ENCODE measurements around the gene TAF3. TPM values are rescaled to one million over a fixed set of nuclear protein-coding genes. Genes with fewer than 3 reads are reported as not detected.

The TAF3 gene
- total and polyA plus RNA-seq, 7 donors = 3.0 to 12.2 (median 5.2) TPM

DNA sequence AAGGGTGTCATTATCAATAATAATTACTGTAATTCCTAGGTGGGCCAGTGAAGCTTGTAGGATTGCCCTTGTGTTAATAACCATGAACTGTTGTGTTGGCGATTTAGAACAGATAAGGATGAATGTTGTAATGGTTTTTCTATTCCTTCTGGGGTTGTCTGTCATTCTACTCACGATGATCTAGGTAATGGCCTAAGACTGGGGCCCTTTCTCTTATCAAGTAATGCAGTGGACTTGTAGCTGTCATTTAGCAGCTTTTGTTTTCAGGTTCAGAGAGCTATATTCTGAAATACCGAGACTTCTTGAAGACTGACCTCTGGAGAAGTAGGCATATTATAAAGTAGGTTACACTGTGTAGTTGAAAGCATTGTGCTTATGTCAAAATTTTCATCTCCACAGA lies 110.2 kb downstream of the TAF3 start:
- Histone ChIP-seq H3K27me3 (no peaks in the 10 kb centered on the region), H3K4me1 (peaks cover 0 to 23% (median 2%) of the 10 kb centered on the region in 4 donors), H3K36me3 (no peaks in the 10 kb centered on the region), H3K4me3 (no peak overlapping the region), H3K27ac (no peak overlapping the region), H3K9me3 (no peaks in the 10 kb centered on the region)
- 96 to 97% methylated on average over 3 of the region's 3 CpGs for WGBS, 2 donors
- intact Hi-C loops (cut with DNase I) = no loop called here
- TF ChIP-seq EP300 (IDR thresholded peaks at IDR 0.05) = no peak
- no peak for TF ChIP-seq POLR2A (IDR thresholded peaks at IDR 0.05)
- TF ChIP-seq POLR2AphosphoS5 (IDR thresholded peaks at IDR 0.05) = no peak
- TF ChIP-seq, protein P1, sequence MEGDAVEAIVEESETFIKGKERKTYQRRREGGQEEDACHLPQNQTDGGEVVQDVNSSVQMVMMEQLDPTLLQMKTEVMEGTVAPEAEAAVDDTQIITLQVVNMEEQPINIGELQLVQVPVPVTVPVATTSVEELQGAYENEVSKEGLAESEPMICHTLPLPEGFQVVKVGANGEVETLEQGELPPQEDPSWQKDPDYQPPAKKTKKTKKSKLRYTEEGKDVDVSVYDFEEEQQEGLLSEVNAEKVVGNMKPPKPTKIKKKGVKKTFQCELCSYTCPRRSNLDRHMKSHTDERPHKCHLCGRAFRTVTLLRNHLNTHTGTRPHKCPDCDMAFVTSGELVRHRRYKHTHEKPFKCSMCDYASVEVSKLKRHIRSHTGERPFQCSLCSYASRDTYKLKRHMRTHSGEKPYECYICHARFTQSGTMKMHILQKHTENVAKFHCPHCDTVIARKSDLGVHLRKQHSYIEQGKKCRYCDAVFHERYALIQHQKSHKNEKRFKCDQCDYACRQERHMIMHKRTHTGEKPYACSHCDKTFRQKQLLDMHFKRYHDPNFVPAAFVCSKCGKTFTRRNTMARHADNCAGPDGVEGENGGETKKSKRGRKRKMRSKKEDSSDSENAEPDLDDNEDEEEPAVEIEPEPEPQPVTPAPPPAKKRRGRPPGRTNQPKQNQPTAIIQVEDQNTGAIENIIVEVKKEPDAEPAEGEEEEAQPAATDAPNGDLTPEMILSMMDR (IDR thresholded peaks at IDR 0.05) = no peak
- no peak for DNase-seq

- Histone ChIP-seq H3K36me3 (no peaks in the 10 kb centered on the region), H3K9me3 (no peaks in the 10 kb centered on the region), H3K4me3 (no peak overlapping the region), H3K27me3 (no peaks in the 10 kb centered on the region), H3K27ac (no peak overlapping the region), H3K4me1 (peaks cover 0 to 11% (median 2%) of the 10 kb centered on the region in 4 donors)
- no peak for DNase-seq
- TF ChIP-seq POLR2AphosphoS5 (IDR thresholded peaks at IDR 0.05) (no peak), POLR2A (IDR thresholded peaks at IDR 0.05) (no peak), EP300 (IDR thresholded peaks at IDR 0.05) (no peak)
- TF ChIP-seq, protein P1 (IDR thresholded peaks at IDR 0.05) = no peak
- intact Hi-C loops (cut with DNase I) = no loop called here
- WGBS, 2 donors = 75 to 83% methylated on average over 9 of the region's 9 CpGs
These were observed 114.2 kb downstream of the TAF3 start for GRCh38 chr10:7932301-7933036.

- WGBS, 2 donors = 64 to 81% methylated on average over 3 of the region's 3 CpGs
- H3K27me3 ChIP-seq = no peaks in the 10 kb centered on the region
- no peak for TF ChIP-seq POLR2AphosphoS5 (IDR thresholded peaks at IDR 0.05)
- TF ChIP-seq POLR2A (IDR thresholded peaks at IDR 0.05) = no peak
- TF ChIP-seq EP300 (IDR thresholded peaks at IDR 0.05) = no peak
- TF ChIP-seq, protein P1 (IDR thresholded peaks at IDR 0.05) = no peak
- H3K9me3 ChIP-seq = no peaks in the 10 kb centered on the region
- no peak for DNase-seq
- intact Hi-C loops (cut with DNase I) = no loop called here
- no peak overlapping the region for H3K4me3 ChIP-seq
- H3K4me1 ChIP-seq = peaks cover 0 to 11% (median 2%) of the 10 kb centered on the region in 4 donors
- H3K36me3 ChIP-seq = no peaks in the 10 kb centered on the region
- no peak overlapping the region for H3K27ac ChIP-seq
These were observed 115.0 kb downstream of the TAF3 start for GRCh38 chr10:7933262-7933661.

DNA sequence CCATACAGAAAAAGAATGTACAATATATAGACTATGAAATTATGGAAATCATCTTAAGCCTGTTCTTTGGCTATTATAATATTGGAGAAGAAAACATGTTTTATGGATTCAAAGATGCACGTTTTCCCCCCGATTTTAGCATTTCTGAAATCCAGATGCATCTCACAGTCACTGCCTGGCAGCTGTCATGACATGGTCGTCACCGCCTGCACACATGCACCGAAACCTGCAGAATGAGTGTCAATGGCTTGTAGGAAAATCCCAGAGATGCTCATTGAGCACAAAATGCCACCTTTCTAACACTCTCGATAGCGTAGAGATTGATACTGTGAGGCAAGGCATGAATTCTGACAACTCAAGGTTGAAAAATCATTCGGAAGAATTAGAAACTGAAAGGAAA lies 115.5 kb downstream of the TAF3 start:
- no peak for DNase-seq
- no peak overlapping the region for H3K4me3 ChIP-seq
- intact Hi-C loops (cut with DNase I) = no loop called here
- peaks cover 0 to 11% (median 2%) of the 10 kb centered on the region in 4 donors for H3K4me1 ChIP-seq
- no peak overlapping the region for H3K27ac ChIP-seq
- WGBS, 2 donors = 96% methylated on average over 8 of the region's 8 CpGs
- no peaks in the 10 kb centered on the region for H3K27me3 ChIP-seq
- TF ChIP-seq, protein P1 (IDR thresholded peaks at IDR 0.05) = no peak
- TF ChIP-seq EP300 (IDR thresholded peaks at IDR 0.05) (no peak), POLR2AphosphoS5 (IDR thresholded peaks at IDR 0.05) (no peak), POLR2A (IDR thresholded peaks at IDR 0.05) (no peak)
- peaks cover 0 to 2% (median 0%) of the 10 kb centered on the region in 4 donors for H3K9me3 ChIP-seq
- no peaks in the 10 kb centered on the region for H3K36me3 ChIP-seq
